Activated CD8-positive, alpha-beta memory T cell treated with anti-CD3 and anti-CD28 coated beads for 4 hours (primary cell): ENCODE measurements around the gene GAS2.

ENCODE experiments used
- DNase-seq, 2 donors: peaks; one replicate each; pipeline ENCODE4 v3.0.0-alpha.2; 2020; ENCODE audit warnings: low read depth in 2 of 2

The GAS2 gene

GRCh38 chr11:22674470-22675439 lies 8.3 kb downstream of the GAS2 start:
- DNase-seq, result no peak

GRCh38 chr11:22677153-22677903 lies 10.9 kb downstream of the GAS2 start:
- DNase-seq, result no peak

- DNase-seq, result no peak
These were observed 14.2 kb downstream of the GAS2 start for GRCh38 chr11:22680628-22681027.

GRCh38 chr11:22681281-22681812 lies 14.9 kb downstream of the GAS2 start:
- no peak for DNase-seq

- no peak for DNase-seq
These were observed 17.7 kb downstream of the GAS2 start for GRCh38 chr11:22684082-22684481.

GRCh38 chr11:22685111-22685510 lies 18.7 kb downstream of the GAS2 start:
- no peak for DNase-seq

- no peak for DNase-seq
These were observed 22.5 kb downstream of the GAS2 start for GRCh38 chr11:22688914-22689313.

- no peak for DNase-seq
These were observed 23.8 kb downstream of the GAS2 start for GRCh38 chr11:22690257-22690656.

- DNase-seq, result no peak
These were observed 24.5 kb downstream of the GAS2 start for GRCh38 chr11:22690871-22691270.

- DNase-seq, result no peak
These were observed 33.0 kb downstream of the GAS2 start for GRCh38 chr11:22699388-22699787.

GRCh38 chr11:22702031-22702430 lies 35.6 kb downstream of the GAS2 start:
- DNase-seq, result no peak

GRCh38 chr11:22703040-22703439 lies 36.6 kb downstream of the GAS2 start:
- DNase-seq, result no peak

- DNase-seq, result no peak
These were observed 37.2 kb downstream of the GAS2 start for GRCh38 chr11:22703591-22703990.

- DNase-seq, result no peak
These were observed 40.9 kb downstream of the GAS2 start for GRCh38 chr11:22707119-22707899.

- DNase-seq, result no peak
These were observed 44.8 kb downstream of the GAS2 start for GRCh38 chr11:22711071-22711770.

GRCh38 chr11:22711880-22712279 lies 45.5 kb downstream of the GAS2 start:
- no peak for DNase-seq

- no peak for DNase-seq
These were observed 46.9 kb downstream of the GAS2 start for GRCh38 chr11:22713336-22713735.

- DNase-seq, result no peak
These were observed 49.6 kb downstream of the GAS2 start for GRCh38 chr11:22715971-22716370.

GRCh38 chr11:22720457-22720856 lies 54.0 kb downstream of the GAS2 start:
- DNase-seq, result no peak

- DNase-seq, result no peak
These were observed 56.9 kb downstream of the GAS2 start for GRCh38 chr11:22723274-22723673.

- DNase-seq, result no peak
These were observed 58.7 kb downstream of the GAS2 start for GRCh38 chr11:22725079-22725478.
